NCI-H2029 (cell line): Measurements from ENCODE around the gene SRP72.

ENCODE experiments used
- DNase-seq: peaks from one replicate; lab custom pipeline; 2025; lab: John Stamatoyannopoulos, UW

SRP72 gene

GRCh38 chr4:56550642-56551041 lies 83.2 kb downstream of the SRP72 start:
- DNase-seq: no peak

- no peak for DNase-seq
Observed at GRCh38 chr4:56551516-56551915, 84.1 kb downstream of the SRP72 start.

- no peak for DNase-seq
Observed at GRCh38 chr4:56552273-56552672, 84.9 kb downstream of the SRP72 start.
